HG03571 (cell line): ENCODE data around the gene CXCL13.
"Not testable (repeated sequence)": the region's sequence is repeated elsewhere in the genome, so short reads cannot be mapped to it uniquely, and the experiment has no call there.

ENCODE experiments used
- ATAC-seq: cut with Tn5 transposase; IDR thresholded peaks from one replicate; pipeline ENCODE4 v1.9.1; 2021; ENCODE audit not compliant: unreplicated experiment

CXCL13 gene

GRCh38 chr4:77605210-77605902 is at the start of gene CXCL13:
TSS of gene CXCL13 (plus strand) at chr4:77605820. CDS start at chr4:77605866, 46 bp downstream.
- ATAC-seq = no peak

GRCh38 chr4:77560170-77560569 is 45.5 kb upstream of the CXCL13 start:
- no peak for ATAC-seq

DNA sequence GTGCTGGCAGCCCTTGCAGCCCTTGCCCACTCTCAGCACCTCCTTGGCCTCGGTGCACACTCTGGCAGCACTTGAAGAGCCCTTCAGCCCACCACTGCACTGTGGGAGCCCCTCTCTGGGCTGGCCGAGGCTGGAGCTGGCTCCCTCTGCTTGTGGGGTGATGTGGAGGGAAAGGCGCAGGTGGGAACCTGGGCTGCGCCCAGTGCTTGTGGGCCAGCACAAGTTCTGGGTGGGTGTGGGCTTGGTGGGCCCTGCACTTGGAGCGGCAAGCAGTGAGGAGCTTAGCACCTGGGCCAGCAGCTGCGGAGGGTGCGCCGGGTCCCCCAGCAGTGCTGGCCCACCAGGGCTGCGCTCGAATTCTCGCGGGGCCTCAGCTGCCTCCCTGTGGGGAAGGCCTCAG is 43.9 kb upstream of the CXCL13 start:
- not testable (repeated sequence) for ATAC-seq

- ATAC-seq = no peak
These were observed 41.4 kb upstream of the CXCL13 start for GRCh38 chr4:77564231-77564630.

- ATAC-seq = no peak
These were observed 39.5 kb upstream of the CXCL13 start for GRCh38 chr4:77566148-77566547.

- ATAC-seq = no peak
These were observed 38.1 kb upstream of the CXCL13 start for GRCh38 chr4:77567549-77567948.

GRCh38 chr4:77570508-77571214 is 35.0 kb upstream of the CXCL13 start:
- not testable (repeated sequence) for ATAC-seq

DNA sequence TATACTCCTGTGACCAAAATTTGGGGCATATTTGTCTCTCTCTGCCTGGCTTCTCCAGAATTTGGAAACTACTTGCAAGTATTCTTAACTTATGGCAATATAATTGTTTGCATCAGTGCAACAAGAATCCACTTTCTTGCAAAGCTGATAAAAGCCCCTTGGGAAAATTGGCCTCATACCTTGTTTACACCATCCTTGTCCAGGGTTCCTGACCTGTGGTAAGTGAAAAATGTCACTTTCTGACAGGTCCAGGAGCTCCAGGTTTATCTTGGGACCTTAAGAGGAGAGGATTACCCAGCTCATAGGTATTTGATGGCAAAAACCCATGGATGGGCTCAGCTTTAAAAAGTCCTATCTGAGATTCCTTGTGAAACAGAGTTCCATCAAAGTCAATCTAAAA is 29.3 kb upstream of the CXCL13 start:
- ATAC-seq = no peak

GRCh38 chr4:77578145-77578544 is 27.5 kb upstream of the CXCL13 start:
- ATAC-seq = no peak

DNA sequence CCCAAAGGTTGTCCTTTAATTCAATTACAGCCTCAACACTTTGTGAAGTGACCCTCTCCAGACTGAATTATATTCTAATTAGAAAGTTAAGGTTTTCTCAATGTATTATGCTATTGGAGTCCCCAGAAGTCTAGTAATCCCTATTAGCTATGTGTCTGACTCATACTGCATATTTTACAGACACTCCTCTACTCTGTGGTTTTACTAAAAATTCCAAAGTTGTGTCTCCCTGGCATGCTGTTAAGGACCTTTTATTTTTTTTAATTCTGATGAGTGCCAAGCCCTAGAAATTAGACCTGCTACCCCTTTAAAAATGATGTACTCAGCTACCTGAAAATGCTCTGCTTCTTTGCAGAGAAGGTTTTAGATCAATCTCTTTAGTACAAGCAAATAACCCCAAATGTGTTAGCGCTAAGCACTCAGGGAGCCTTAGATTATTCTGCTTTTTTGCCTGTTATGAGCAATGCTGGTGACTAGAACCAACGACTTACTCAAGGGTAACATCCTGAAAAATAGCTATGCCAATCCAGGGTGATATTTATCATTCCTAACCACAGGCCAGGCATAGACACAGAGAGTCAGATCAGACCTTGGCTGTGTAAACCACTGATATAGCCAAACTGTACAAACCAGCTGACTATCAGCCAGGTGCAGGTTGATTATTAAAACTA is 26.1 kb upstream of the CXCL13 start:
- no peak for ATAC-seq

DNA sequence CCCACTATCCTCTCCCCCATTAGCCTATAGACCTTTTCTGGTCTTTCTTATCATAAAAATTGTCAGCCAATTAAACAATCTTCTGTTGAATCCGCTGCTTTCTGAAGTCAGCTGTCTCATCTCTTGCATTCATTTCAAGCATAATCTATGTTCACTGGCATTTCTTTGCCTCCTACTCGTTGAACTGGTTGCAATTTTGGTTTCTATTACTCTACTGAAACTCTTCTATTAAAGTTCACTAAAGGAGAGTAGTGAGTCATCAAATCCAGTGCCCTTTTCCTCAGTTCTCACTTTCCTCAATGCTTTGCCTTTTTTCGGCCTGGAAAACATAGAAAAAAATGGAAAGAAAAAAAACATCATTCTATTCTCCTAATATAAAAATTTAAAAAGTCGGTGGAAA is 23.9 kb upstream of the CXCL13 start:
- no peak for ATAC-seq

- no peak for ATAC-seq
These were observed 23.5 kb upstream of the CXCL13 start for GRCh38 chr4:77582156-77582555.

GRCh38 chr4:77582711-77583110 is 22.9 kb upstream of the CXCL13 start:
- no peak for ATAC-seq

- peak; percentile 98 for ATAC-seq
These were observed 18.7 kb upstream of the CXCL13 start for GRCh38 chr4:77586951-77587383.

DNA sequence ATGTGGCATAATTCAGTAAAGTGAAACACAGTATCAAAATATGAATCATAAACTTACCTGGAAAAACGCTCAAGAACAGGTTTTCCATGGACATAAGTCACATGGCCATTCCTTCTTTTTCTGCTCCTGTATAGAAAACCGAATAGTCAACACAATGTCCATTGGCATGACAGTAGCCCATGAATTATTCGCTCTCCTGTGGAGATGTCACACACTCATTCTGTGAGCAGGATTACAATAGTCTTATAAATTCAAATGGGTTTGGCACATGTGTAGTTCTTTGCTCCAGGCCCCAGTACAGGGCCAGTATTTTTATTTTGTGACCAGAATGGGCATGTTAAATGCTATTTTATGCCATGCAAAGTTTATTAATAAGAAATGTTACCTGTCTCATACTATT is 15.1 kb upstream of the CXCL13 start:
- no peak for ATAC-seq

DNA sequence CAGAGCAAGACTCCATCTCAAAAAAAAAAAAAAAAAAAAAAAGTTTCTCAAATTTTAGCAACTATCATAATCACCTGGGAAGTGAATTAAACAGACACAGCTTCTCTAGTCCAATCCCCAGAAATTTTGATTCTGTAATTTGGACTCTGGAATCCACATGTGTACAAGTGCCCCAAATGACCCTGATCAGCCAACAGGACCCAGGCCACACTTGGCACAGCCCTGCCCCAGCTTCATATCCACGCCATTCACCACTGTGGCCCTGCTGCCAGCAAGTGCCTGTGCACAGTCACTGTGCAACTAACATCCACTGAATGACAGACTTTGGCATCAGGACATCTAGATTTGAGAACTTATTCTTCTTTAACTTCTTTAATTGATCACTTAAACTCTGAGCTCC is 14.1 kb upstream of the CXCL13 start:
- no peak for ATAC-seq

GRCh38 chr4:77593101-77593500 is 12.5 kb upstream of the CXCL13 start:
- no peak for ATAC-seq

- ATAC-seq = no peak
These were observed 11.6 kb upstream of the CXCL13 start for GRCh38 chr4:77593993-77594392.

- ATAC-seq = no peak
These were observed 10.2 kb upstream of the CXCL13 start for GRCh38 chr4:77595364-77595973.

- no peak for ATAC-seq
These were observed 6.2 kb upstream of the CXCL13 start for GRCh38 chr4:77599378-77599777.
